Measurements from ENCODE around the gene PITPNM3. TPM values are rescaled to one million over a fixed set of nuclear protein-coding genes. Genes with fewer than 3 reads are reported as not detected.

Gene PITPNM3
- total RNA-seq, 4 donors from 2014 or later = 0.13 to 0.87 (median 0.41) TPM

- Histone ChIP-seq H3K36me3 (no peaks in the 10 kb centered on the region), H3K27ac (no peak overlapping the region), H3K9me3 (peaks cover 0 to 2% (median 0%) of the 10 kb centered on the region in 3 donors), H3K27me3 (no peaks in the 10 kb centered on the region), H3K4me3 (no peak overlapping the region), H3K4me1 (peaks cover 4 to 10% of the 10 kb centered on the region in 2 donors)
- ATAC-seq = no peak
- intact Hi-C loops (cut with DNase I; ENCODE audit: low total_unique reads) (no loop called here), in situ Hi-C loops (cut with MboI; ENCODE audit: low sequenced_read_pairs in 4 of 4) (no loop called here)
- no peak for TF ChIP-seq CTCF (IDR thresholded peaks at IDR 0.05 in 4 of 5, conservative IDR thresholded peaks at IDR 0.05 in 1 of 5)
- no peak for TF ChIP-seq POLR2A (IDR thresholded peaks at IDR 0.05)
- no peak for DNase-seq
These were observed 19.7 kb downstream of the PITPNM3 start for GRCh38 chr17:6536566-6537065.

GRCh38 chr17:6536053-6536452 lies 20.3 kb downstream of the PITPNM3 start:
- H3K27me3 ChIP-seq = no peaks in the 10 kb centered on the region
- no peak for DNase-seq
- H3K9me3 ChIP-seq = peaks cover 0 to 2% (median 0%) of the 10 kb centered on the region in 3 donors
- no peaks in the 10 kb centered on the region for H3K36me3 ChIP-seq
- intact Hi-C loops (cut with DNase I; ENCODE audit: low total_unique reads) (no loop called here), in situ Hi-C loops (cut with MboI; ENCODE audit: low sequenced_read_pairs in 4 of 4) (no loop called here)
- H3K4me1 ChIP-seq = peaks cover 4 to 10% of the 10 kb centered on the region in 2 donors
- no peak for TF ChIP-seq CTCF (IDR thresholded peaks at IDR 0.05 in 4 of 5, conservative IDR thresholded peaks at IDR 0.05 in 1 of 5)
- no peak for TF ChIP-seq POLR2A (IDR thresholded peaks at IDR 0.05)
- no peak overlapping the region for H3K4me3 ChIP-seq
- no peak for ATAC-seq
- H3K27ac ChIP-seq = no peak overlapping the region

GRCh38 chr17:6534846-6535514 lies 21.4 kb downstream of the PITPNM3 start:
- DNase-seq (no peak), ATAC-seq (no peak)
- Histone ChIP-seq H3K4me3 (no peak overlapping the region), H3K9me3 (peaks cover 0 to 2% (median 0%) of the 10 kb centered on the region in 3 donors), H3K36me3 (no peaks in the 10 kb centered on the region), H3K27ac (no peak overlapping the region), H3K4me1 (peaks cover 4 to 15% of the 10 kb centered on the region in 2 donors), H3K27me3 (no peaks in the 10 kb centered on the region)
- TF ChIP-seq CTCF (IDR thresholded peaks at IDR 0.05 in 4 of 5, conservative IDR thresholded peaks at IDR 0.05 in 1 of 5) (no peak), POLR2A (IDR thresholded peaks at IDR 0.05) (no peak)
- intact Hi-C loops (cut with DNase I; ENCODE audit: low total_unique reads) = no loop called here
- in situ Hi-C loops (cut with MboI; ENCODE audit: low sequenced_read_pairs in 4 of 4) = no loop called here

- DNase-seq = no peak
- no peaks in the 10 kb centered on the region for H3K36me3 ChIP-seq
- H3K27ac ChIP-seq = peak overlapping the region in 1 of 4 donors; percentile 68
- H3K4me3 ChIP-seq = no peak overlapping the region
- no peaks in the 10 kb centered on the region for H3K9me3 ChIP-seq
- in situ Hi-C loops (cut with MboI; ENCODE audit: low sequenced_read_pairs in 4 of 4) (no loop called here), intact Hi-C loops (cut with DNase I; ENCODE audit: low total_unique reads) (no loop called here)
- ATAC-seq = peak; percentile 51 to 80
- H3K27me3 ChIP-seq = no peaks in the 10 kb centered on the region
- TF ChIP-seq CTCF (IDR thresholded peaks at IDR 0.05 in 4 of 5, conservative IDR thresholded peaks at IDR 0.05 in 1 of 5) = no peak
- no peak for TF ChIP-seq POLR2A (IDR thresholded peaks at IDR 0.05)
- H3K4me1 ChIP-seq = peaks cover 4 to 15% of the 10 kb centered on the region in 2 donors
These were observed 23.9 kb downstream of the PITPNM3 start for GRCh38 chr17:6532441-6532885.
